Endothelial cell (in vitro differentiated cells): ENCODE results near the gene KCNK7. TPM values are rescaled to one million over a fixed set of nuclear protein-coding genes. Genes with fewer than 3 reads are reported as not detected.

ENCODE experiments used
- DNase-seq: peaks from one replicate; pipeline ENCODE4 v3.0.0; 2021; ENCODE audit warnings: low spot score
- H3K27ac Mint-ChIP-seq: one replicate; pipeline ENCODE4 v1.8.0; 2021; ENCODE audit warnings: mixed read lengths, inconsistent platforms; ENCODE audit not compliant: unreplicated experiment
- H3K27me3 Mint-ChIP-seq: one replicate; pipeline ENCODE4 v1.8.0; 2021; ENCODE audit warnings: mild to moderate bottlenecking, moderate library complexity, mixed read lengths, inconsistent platforms; ENCODE audit not compliant: unreplicated experiment
- H3K36me3 Mint-ChIP-seq: one replicate; pipeline ENCODE4 v1.8.0; 2021; ENCODE audit warnings: mild to moderate bottlenecking, low read depth, mixed read lengths, inconsistent platforms; ENCODE audit not compliant: unreplicated experiment
- H3K4me1 Mint-ChIP-seq: one replicate; pipeline ENCODE4 v1.8.0; 2021; ENCODE audit warnings: mild to moderate bottlenecking, mixed read lengths, inconsistent platforms; ENCODE audit not compliant: unreplicated experiment
- H3K4me3 Mint-ChIP-seq: one replicate; pipeline ENCODE4 v1.8.0; 2021; ENCODE audit warnings: mild to moderate bottlenecking, mixed read lengths, inconsistent platforms; ENCODE audit not compliant: unreplicated experiment
- H3K9me3 Mint-ChIP-seq: one replicate; pipeline ENCODE4 v1.8.0; 2021; ENCODE audit warnings: mixed read lengths, inconsistent platforms; ENCODE audit not compliant: unreplicated experiment
- CTCF ChIP-seq: fragments of 200-600 bp; sonication (generic); IDR thresholded peaks from one replicate; pipeline ENCODE4 v1.5.0; 2021; ENCODE audit warnings: antibody characterized with exemption; ENCODE audit not compliant: unreplicated experiment
- microRNA-seq: library from miRNA; unstranded; fragments of <30 nt; microRNA quantifications from one replicate; pipeline ENCODE4, GENCODE V29; 2020; ENCODE audit not compliant: unreplicated experiment
- total RNA-seq: library from RNA; stranded (reverse); fragmentation: NEBNext Ultra II Directional; extraction: Animal tissue kit (Norgen Biotek cat#: 25700); gene quantifications from one replicate; pipeline ENCODE4 v1.2.1, GENCODE V29; 2021; ENCODE audit not compliant: unreplicated experiment

The KCNK7 gene
- total RNA-seq, 1 donor from 2014 or later, result 2.0 TPM

GRCh38 chr11:65546217-65546958, 49.2 kb downstream of the KCNK7 start:
- Mint-ChIP-seq H3K4me3 (peak overlapping the region; percentile 8), H3K4me1 (peaks cover 20% of the 10 kb centered on the region), H3K27ac (no peak overlapping the region), H3K9me3 (no peaks in the 10 kb centered on the region), H3K36me3 (peaks cover 9% of the 10 kb centered on the region), H3K27me3 (peaks cover 30% of the 10 kb centered on the region)
- TF ChIP-seq CTCF, result no peak
- DNase-seq, result peak; percentile 83

GRCh38 chr11:65545853-65546216, 49.8 kb downstream of the KCNK7 start:
- Mint-ChIP-seq H3K27ac (no peak overlapping the region), H3K27me3 (peaks cover 30% of the 10 kb centered on the region), H3K4me1 (peaks cover 21% of the 10 kb centered on the region), H3K36me3 (peaks cover 9% of the 10 kb centered on the region), H3K4me3 (peak overlapping the region; percentile 8), H3K9me3 (no peaks in the 10 kb centered on the region)
- no peak for DNase-seq
- TF ChIP-seq CTCF, result no peak

Small RNA genes within 50 kb of the gene (microRNA-seq; reads per million reads assigned to microRNA genes)
- gene MIR4690, result 0.49 reads per million

Other genes starting within 250 kb of the KCNK7 start
- gene TIGD3, start 241.0 kb downstream of the KCNK7 start, total RNA-seq, result 0.44 TPM
- gene SLC25A45, start 213.2 kb downstream of the KCNK7 start, total RNA-seq, result 3.3 TPM
- gene FRMD8, start 209.2 kb downstream of the KCNK7 start, total RNA-seq, result 76.0 TPM
- gene NEAT1, start 173.0 kb downstream of the KCNK7 start, total RNA-seq, result 43.4 TPM
- 4,747 TPM for gene MALAT1, start 96.8 kb downstream of the KCNK7 start, total RNA-seq
- gene SCYL1, start 70.7 kb downstream of the KCNK7 start, total RNA-seq, result 99.1 TPM
- gene LTBP3, start 37.4 kb downstream of the KCNK7 start, total RNA-seq, result 1.7 TPM
- gene ZNRD2, start 25.3 kb downstream of the KCNK7 start, total RNA-seq, result 37.4 TPM
- 44.7 TPM for gene FAM89B, start 23.3 kb downstream of the KCNK7 start, total RNA-seq
- gene EHBP1L1, start 19.7 kb downstream of the KCNK7 start, total RNA-seq, result 4.7 TPM
- 238 TPM for gene MAP3K11, start 18.4 kb upstream of the KCNK7 start, total RNA-seq
- gene PCNX3, start 20.0 kb upstream of the KCNK7 start, total RNA-seq, result 76.1 TPM
- gene SIPA1, start 42.3 kb upstream of the KCNK7 start, total RNA-seq, result 267 TPM
- 62.6 TPM for gene RELA, start 67.1 kb upstream of the KCNK7 start, total RNA-seq
- 28.2 TPM for gene KAT5, start 116.5 kb upstream of the KCNK7 start, total RNA-seq
- gene RNASEH2C, start 125.0 kb upstream of the KCNK7 start, total RNA-seq, result 38.6 TPM
- 3.4 TPM for gene AP5B1, start 185.2 kb upstream of the KCNK7 start, total RNA-seq
- gene OVOL1, start 191.3 kb upstream of the KCNK7 start, total RNA-seq, result not detected
- gene SNX32, start 238.2 kb upstream of the KCNK7 start, total RNA-seq, result 1.2 TPM